SKM-1 (cell line): ENCODE results near the gene ACTA1.
"Not testable (repeated sequence)": the region's sequence is repeated elsewhere in the genome, so short reads cannot be mapped to it uniquely, and the experiment has no call there.

ENCODE experiments used
- DNase-seq: peaks from one replicate; lab custom pipeline; 2025; ENCODE audit not compliant: unreplicated experiment; lab: John Stamatoyannopoulos, UW

ACTA1 gene

GRCh38 chr1:229434005-229434640 is at the start of gene ACTA1:
Gene ACTA1 (minus strand): TSS chr1:229434094. CDS start chr1:229433115, 979 bp downstream.
- no peak for DNase-seq

DNA sequence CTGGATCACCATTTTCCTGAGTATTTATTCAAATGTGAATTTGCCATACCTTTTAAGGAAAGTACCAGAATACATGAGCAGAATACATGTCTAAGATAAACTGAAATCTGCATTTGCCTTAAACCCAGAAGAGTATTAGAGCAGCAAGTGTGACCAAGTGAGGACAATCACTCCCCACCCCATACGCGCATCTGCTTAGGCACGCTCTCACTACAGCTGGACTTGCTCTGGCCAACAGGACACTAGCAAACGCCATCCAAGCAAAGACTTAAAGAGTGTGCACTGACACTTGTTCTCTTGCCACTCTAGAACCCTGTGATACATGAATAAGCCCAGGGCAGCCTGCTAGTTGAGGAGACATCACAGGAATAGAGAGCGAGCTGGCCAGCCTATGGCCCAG is 48.6 kb upstream of the ACTA1 start:
- DNase-seq = no peak

DNA sequence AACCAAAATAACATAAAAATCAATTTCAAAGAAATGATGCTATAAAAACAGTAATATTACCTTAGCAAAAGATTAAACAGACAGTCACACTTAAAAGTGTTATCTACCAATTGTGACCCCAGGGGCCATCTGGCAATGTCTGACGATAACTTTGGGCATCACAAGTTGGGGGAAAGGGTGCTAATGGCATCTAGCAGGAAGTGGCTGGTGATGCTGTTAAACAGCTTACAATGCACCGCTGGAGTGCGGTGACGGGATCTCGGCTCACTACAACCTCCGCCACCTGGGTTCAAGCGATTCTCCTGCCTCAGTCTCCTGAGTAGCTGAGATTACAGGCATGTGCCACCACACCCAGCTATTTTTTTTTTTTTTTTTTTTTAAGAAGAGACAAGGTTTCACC is 46.6 kb upstream of the ACTA1 start:
- DNase-seq = no peak

DNA sequence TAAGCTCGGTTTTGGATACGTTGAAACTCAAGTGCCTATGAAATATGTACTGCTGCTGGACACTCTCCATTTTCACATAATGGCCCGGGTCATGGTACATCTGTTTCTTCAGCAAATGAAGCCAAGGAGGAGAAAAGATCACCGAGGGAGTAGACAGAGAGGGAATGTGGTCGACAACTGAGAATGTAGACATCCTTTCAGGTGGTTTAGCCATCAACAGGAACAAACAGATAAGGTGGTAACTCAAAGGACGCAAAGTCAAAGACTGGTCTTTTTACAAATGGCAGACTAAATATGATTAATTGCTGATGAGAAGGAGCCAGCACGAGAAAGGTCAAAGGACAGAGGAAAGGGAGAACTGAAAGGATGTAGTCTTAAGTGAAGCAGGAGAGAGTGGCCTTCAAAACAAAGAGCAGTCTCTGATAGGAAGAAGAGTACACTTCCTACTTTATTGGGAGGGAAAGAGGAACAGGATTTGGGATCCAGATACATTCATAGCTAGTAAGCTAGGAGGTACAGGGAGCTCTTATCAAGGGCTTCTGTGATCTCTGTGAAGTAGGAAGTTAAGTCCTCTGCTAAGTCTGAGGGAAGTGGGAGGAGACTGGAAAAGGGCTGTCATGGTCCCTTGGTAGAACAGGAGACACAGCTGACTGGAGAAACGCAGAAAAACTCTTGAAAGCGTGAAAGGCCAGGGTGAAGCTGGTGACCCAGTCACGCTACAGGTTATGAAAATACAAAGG is 45.9 kb upstream of the ACTA1 start:
- no peak for DNase-seq

DNA sequence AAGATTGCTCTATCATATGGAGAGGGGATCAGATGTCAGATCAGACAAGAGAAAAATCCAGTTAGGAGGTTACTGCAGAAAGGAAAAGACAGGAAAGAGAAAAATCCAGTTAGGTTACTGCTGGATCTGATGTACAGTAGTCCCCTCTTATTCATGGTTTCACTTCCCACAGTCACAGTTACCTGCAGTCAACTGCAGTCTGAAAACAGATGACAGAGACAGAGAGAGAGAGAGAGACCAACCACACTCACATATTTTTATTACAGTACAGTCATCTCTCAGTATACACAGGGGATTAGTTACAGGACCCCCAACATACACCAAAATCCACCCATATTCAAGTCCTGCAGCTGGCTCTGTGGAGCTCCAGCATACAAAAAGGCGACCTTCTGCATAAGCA is 45.0 kb upstream of the ACTA1 start:
- DNase-seq = no peak

GRCh38 chr1:229475859-229476258 is 42.0 kb upstream of the ACTA1 start:
- DNase-seq = not testable (repeated sequence)

- DNase-seq = no peak
Observed at GRCh38 chr1:229474509-229474908, 40.6 kb upstream of the ACTA1 start.

DNA sequence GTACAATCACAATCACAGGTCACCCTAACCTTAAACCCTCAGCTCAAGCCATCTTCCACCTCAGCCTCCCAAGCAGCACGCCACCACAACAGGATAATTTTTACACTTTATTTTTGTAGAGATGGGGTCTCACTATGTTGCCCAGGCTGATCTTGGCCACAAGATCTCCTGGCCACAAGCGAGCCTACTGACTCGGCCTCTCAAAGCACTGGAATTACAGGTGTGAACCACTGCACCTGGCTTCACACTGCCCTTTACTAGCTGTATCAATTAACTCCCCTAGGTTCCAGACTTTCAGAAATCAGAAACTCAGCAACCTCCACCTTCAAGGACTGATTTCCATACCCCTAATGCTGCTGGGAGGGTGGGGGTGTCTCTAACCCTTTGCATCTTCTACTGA is 37.3 kb upstream of the ACTA1 start:
- DNase-seq = no peak

DNA sequence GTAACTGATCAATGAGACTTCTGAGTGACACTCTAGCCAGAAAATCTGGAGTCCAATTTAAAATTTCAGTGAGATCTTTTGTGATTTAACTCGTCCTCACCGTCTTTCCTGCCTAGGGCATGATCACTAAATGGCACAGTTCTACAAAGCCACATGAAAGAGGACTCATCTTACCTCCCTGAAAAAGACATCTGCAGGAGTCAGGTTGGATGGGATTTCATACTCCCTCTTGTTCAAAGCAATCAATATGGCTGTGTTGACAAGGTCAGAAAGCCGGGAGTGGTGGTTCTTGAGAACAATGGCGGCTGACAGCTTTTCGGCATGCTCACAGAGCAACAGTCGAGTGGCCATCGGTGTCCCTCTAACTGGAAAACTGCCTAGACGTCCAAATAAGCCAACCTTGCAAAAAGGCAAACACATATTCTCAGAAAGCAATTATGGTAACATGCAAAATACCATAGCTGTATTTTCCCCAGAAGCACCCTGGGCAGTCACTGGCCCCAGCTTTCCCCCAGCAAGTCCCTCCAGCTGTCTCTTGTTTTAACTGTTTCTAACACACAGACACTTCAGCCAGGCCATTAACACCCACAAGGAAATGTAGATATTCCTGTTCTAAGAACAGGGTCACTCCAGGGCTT is 36.6 kb upstream of the ACTA1 start:
- DNase-seq = no peak

- no peak for DNase-seq
Observed at GRCh38 chr1:229466887-229467286, 33.0 kb upstream of the ACTA1 start.

GRCh38 chr1:229464672-229465071 is 30.8 kb upstream of the ACTA1 start:
- no peak for DNase-seq

DNA sequence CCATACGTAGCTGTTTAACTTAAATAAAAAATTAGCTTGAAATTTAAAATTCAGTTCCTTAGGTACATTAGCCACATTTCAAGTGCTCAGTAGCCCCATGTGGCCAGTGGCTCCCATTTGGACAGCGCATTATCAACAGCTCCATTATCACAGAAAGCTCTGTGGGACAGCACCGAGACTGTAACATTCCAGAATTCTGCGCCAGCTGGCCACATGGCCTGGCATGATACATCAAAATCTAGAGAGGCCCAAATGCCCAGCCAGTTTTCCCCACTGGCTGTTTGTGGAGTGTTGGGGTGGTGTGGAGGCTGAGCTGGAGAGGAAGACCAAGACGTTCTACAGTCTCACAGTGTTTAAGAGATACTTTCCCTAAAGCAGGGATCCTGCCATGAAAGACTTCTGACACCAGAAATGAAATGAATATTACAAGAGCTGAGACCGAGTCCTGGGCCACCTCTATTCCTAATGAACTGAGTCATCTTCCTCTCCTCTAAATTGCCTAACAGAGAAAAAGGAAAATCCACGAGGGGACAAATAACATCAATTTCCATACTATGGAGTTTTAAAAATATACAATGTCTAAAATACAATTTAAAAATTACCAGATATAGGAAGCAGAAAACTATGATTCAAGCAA is 27.3 kb upstream of the ACTA1 start:
- no peak for DNase-seq

DNA sequence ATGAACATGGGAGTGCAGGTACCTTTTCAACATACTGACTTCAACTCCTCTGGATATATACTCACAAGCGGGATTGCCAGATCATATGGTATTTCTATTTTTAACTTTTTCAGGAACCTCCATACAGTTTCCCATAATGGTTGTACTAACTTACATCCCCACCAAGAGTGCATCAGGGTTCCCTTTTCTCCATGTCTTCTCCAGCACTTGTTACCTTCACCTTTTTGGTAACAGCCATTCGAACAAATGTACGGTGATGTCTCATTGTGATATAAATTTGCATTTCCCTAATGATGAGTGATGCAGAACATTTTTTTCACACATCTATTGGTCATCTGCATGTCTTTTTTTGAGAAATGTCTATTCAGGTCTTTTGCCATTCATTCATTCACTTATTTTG is 25.9 kb upstream of the ACTA1 start:
- DNase-seq = no peak

- DNase-seq = no peak
Observed at GRCh38 chr1:229457436-229457835, 23.5 kb upstream of the ACTA1 start.

GRCh38 chr1:229456016-229456415 is 22.1 kb upstream of the ACTA1 start:
- DNase-seq = no peak

DNA sequence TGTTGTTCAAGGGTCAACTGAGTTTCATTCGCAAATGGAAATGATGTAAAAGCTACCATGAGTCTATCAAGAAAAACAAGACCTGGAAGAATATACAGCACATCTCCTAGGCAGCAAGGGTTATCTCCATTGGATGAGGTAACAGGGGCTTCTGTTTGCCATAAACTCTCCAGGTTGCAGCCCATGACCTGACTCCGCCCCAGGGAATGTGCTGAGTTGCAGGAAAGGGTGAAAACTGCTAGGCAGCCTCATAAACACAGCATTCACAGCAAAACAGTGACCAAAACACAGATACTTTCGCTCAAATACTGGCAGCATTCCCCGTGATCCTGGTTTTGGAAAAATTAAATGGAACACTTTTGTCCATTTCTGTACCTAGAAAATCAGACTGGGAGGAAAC is 20.2 kb upstream of the ACTA1 start:
- DNase-seq = no peak

GRCh38 chr1:229452956-229453801 is 19.3 kb upstream of the ACTA1 start:
- DNase-seq = no peak

DNA sequence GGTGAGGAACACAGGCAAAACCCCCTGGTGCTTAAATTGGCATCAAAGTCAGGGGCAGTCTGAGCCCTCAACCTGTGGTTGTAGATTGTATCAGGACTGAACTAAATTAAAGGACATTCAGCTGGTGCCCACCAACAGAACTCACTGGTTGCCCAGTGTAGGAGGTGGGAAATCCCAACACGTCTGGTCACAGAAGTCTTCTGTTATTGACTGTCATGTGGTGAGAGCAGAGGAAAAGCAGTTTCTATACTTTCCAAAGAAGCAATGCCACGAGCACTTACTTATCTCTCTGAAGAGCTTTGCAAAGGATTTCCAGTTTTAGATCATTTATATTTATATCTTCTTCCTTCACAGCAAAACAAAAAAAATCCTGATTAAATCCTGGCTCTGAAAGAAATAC is 15.0 kb upstream of the ACTA1 start:
- no peak for DNase-seq

DNA sequence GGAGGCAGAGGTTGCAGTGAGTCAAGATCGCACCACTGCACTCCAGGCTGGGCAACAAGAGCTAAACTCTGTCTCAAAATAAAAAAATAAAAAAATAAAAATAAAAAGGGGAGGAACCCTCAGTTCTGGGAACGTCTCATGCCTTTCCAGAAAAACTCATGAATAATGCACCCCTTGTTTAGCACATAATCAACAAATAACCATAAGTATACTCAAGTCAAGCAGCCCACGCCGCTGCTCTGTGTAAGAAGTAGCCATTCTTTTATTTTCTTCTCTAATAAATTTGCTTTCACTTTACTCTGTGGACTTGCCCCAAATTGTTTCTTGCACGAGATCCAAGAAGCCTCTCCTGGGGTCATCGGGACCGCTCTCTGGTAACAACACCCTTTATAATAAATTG is 14.5 kb upstream of the ACTA1 start:
- DNase-seq = no peak

DNA sequence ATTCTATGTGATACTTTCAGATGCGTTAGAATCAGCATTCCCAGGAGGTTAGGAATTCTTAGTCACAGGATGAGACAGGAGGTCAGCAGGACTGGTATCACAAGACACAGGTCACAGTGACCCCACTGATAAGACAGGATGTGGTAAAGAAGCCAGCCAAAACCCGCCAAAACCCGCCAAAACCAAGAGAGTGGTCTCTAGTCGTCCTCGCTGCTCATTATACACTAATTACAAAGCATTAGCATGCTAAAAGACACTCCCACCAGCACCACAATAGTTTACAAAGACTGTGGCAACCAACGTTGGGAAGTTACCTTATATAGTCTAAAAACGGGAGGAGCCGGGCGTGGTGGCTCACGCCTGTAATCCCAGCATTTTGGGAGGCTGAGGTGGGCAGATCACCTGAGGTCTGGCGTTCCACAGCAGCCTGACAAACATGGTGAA is 13.9 kb upstream of the ACTA1 start:
- DNase-seq = no peak

DNA sequence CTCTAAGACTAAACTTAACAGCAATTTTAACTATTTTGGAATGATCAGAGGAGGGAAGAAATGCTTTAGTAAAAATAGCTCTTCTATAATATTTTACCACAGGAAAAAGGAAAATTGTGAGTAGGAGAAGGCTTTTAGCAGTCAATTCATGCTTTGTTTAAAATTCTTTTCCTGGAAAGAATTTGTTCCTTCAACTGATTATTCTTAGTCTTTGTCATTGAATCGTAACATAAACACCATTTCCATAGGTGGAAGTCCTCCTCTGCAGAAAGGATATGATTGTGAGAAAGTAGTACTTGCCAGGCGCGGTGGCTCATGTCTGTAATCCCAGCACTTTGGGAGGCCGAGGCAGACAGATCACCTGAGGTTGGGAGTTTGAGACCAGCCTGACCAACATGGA is 11.9 kb upstream of the ACTA1 start:
- DNase-seq = no peak
